ENCODE measurements around the gene SYNRG.

SYNRG gene

DNA sequence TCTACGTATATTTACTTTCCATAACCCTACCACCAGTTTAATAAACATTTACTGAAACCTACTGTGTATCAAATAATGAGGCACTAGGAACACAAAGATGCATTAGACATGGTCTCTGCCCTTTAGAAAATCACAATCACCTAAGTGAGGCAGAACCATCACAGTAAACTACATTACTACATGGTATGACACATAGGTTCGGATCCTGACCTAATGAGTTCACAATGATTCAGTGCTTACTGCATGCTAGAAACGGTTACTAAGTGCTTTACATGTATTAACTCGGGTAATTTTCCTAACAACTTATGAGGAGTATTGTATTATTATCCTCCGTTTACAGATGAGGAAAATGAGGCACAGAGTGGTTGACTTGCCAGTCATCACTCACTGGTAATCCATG, 5.2 kb upstream of the SYNRG start:
- Histone ChIP-seq H3K36me3 (ENCODE audit: control insufficient read depth in 2 of 2, insufficient read depth in 1 of 2, low read length in 2 of 2) (peaks cover 57 to 74% of the 10 kb centered on the region in 2 experiments), H3K4me1 (ENCODE audit: control insufficient read depth, insufficient read depth, low read length) (no peaks in the 10 kb centered on the region), H3K27ac (ENCODE audit: extremely low read depth, low read depth, low read length) (no peak overlapping the region), H3K4me3 (ENCODE audit: low read depth, low read length) (no peak overlapping the region), H3K9me3 (ENCODE audit: control insufficient read depth, insufficient read depth, low read depth, low read length) (no peaks in the 10 kb centered on the region)
- ChIA-PET CTCF (no interaction called here), POLR2A (no interaction called here)
- TF ChIP-seq ZNF146 (tag by site-specific recombination; IDR thresholded peaks at IDR 0.05), result no peak

DNA sequence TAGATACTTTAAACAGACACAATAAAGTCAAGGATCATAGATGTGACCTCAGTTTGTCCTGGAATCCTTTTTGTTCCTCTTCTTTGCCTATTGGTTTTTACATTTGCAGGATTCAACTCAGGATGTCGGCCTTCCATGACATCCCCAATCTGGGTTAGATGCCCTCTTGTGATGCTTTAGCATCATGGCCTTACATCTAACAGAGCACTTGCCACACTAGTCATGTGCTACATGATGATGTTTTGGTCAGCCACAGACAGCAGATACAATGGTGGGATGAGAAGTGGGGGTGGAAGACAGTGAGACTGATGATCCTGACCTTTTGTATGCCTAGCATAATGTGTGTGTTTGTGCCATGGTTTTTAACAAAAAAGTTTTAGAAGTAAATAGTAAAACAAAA, 1.8 kb upstream of the SYNRG start:
- no peak for TF ChIP-seq FEZF1 (tag by site-specific recombination; IDR thresholded peaks at IDR 0.05)
- TF ChIP-seq ZXDB (tag by site-specific recombination; IDR thresholded peaks at IDR 0.05), result no peak
- TF ChIP-seq GLIS1 (tag by site-specific recombination; IDR thresholded peaks at IDR 0.05), result no peak
- TF ChIP-seq YY2 (tag by site-specific recombination; IDR thresholded peaks at IDR 0.05), result no peak
- TF ChIP-seq OSR2 (tag by site-specific recombination; IDR thresholded peaks at IDR 0.05), result no peak
- no peak for TF ChIP-seq ZNF558 (tag by site-specific recombination; IDR thresholded peaks at IDR 0.05)
- no peak for TF ChIP-seq ZFP3 (tag by site-specific recombination; IDR thresholded peaks at IDR 0.05; ENCODE audit: low read depth)
- TF ChIP-seq ZNF677 (tag by site-specific recombination; IDR thresholded peaks at IDR 0.05), result no peak
- no peak for TF ChIP-seq ZNF777 (tag by site-specific recombination; IDR thresholded peaks at IDR 0.05; ENCODE audit: borderline replicate concordance)
- TF ChIP-seq, protein P1, sequence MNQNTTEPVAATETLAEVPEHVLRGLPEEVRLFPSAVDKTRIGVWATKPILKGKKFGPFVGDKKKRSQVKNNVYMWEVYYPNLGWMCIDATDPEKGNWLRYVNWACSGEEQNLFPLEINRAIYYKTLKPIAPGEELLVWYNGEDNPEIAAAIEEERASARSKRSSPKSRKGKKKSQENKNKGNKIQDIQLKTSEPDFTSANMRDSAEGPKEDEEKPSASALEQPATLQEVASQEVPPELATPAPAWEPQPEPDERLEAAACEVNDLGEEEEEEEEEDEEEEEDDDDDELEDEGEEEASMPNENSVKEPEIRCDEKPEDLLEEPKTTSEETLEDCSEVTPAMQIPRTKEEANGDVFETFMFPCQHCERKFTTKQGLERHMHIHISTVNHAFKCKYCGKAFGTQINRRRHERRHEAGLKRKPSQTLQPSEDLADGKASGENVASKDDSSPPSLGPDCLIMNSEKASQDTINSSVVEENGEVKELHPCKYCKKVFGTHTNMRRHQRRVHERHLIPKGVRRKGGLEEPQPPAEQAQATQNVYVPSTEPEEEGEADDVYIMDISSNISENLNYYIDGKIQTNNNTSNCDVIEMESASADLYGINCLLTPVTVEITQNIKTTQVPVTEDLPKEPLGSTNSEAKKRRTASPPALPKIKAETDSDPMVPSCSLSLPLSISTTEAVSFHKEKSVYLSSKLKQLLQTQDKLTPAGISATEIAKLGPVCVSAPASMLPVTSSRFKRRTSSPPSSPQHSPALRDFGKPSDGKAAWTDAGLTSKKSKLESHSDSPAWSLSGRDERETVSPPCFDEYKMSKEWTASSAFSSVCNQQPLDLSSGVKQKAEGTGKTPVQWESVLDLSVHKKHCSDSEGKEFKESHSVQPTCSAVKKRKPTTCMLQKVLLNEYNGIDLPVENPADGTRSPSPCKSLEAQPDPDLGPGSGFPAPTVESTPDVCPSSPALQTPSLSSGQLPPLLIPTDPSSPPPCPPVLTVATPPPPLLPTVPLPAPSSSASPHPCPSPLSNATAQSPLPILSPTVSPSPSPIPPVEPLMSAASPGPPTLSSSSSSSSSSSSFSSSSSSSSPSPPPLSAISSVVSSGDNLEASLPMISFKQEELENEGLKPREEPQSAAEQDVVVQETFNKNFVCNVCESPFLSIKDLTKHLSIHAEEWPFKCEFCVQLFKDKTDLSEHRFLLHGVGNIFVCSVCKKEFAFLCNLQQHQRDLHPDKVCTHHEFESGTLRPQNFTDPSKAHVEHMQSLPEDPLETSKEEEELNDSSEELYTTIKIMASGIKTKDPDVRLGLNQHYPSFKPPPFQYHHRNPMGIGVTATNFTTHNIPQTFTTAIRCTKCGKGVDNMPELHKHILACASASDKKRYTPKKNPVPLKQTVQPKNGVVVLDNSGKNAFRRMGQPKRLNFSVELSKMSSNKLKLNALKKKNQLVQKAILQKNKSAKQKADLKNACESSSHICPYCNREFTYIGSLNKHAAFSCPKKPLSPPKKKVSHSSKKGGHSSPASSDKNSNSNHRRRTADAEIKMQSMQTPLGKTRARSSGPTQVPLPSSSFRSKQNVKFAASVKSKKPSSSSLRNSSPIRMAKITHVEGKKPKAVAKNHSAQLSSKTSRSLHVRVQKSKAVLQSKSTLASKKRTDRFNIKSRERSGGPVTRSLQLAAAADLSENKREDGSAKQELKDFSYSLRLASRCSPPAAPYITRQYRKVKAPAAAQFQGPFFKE (tag by site-specific recombination; IDR thresholded peaks at IDR 0.05; ENCODE audit: borderline replicate concordance), result no peak
- TF ChIP-seq ZNF510 (tag by site-specific recombination; IDR thresholded peaks at IDR 0.05; ENCODE audit: insufficient replicate concordance), result no peak
- TF ChIP-seq ZNF155 (tag by site-specific recombination; IDR thresholded peaks at IDR 0.05), result no peak
- TF ChIP-seq, protein P2, sequence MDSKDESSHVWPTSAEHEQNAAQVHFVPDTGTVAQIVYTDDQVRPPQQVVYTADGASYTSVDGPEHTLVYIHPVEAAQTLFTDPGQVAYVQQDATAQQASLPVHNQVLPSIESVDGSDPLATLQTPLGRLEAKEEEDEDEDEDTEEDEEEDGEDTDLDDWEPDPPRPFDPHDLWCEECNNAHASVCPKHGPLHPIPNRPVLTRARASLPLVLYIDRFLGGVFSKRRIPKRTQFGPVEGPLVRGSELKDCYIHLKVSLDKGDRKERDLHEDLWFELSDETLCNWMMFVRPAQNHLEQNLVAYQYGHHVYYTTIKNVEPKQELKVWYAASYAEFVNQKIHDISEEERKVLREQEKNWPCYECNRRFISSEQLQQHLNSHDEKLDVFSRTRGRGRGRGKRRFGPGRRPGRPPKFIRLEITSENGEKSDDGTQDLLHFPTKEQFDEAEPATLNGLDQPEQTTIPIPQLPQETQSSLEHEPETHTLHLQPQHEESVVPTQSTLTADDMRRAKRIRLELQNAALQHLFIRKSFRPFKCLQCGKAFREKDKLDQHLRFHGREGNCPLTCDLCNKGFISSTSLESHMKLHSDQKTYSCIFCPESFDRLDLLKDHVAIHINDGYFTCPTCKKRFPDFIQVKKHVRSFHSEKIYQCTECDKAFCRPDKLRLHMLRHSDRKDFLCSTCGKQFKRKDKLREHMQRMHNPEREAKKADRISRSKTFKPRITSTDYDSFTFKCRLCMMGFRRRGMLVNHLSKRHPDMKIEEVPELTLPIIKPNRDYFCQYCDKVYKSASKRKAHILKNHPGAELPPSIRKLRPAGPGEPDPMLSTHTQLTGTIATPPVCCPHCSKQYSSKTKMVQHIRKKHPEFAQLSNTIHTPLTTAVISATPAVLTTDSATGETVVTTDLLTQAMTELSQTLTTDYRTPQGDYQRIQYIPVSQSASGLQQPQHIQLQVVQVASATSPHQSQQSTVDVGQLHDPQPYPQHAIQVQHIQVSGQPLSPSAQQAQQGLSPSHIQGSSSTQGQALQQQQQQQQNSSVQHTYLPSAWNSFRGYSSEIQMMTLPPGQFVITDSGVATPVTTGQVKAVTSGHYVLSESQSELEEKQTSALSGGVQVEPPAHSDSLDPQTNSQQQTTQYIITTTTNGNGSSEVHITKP (tag by site-specific recombination; IDR thresholded peaks at IDR 0.05), result no peak
- TF ChIP-seq ZNF2 (tag by site-specific recombination; IDR thresholded peaks at IDR 0.05), result no peak
- TF ChIP-seq, protein P3, sequence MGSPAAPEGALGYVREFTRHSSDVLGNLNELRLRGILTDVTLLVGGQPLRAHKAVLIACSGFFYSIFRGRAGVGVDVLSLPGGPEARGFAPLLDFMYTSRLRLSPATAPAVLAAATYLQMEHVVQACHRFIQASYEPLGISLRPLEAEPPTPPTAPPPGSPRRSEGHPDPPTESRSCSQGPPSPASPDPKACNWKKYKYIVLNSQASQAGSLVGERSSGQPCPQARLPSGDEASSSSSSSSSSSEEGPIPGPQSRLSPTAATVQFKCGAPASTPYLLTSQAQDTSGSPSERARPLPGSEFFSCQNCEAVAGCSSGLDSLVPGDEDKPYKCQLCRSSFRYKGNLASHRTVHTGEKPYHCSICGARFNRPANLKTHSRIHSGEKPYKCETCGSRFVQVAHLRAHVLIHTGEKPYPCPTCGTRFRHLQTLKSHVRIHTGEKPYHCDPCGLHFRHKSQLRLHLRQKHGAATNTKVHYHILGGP (tag by site-specific recombination; IDR thresholded peaks at IDR 0.05), result no peak
- Histone ChIP-seq H3K9me3 (ENCODE audit: control insufficient read depth, insufficient read depth, low read depth, low read length) (no peaks in the 10 kb centered on the region), H3K4me1 (ENCODE audit: control insufficient read depth, insufficient read depth, low read length) (peaks cover 7% of the 10 kb centered on the region; the same call in 1 of the 2 replicates), H3K4me3 (ENCODE audit: low read depth, low read length) (no peak overlapping the region), H3K27ac (ENCODE audit: extremely low read depth, low read depth, low read length) (no peak overlapping the region), H3K36me3 (ENCODE audit: control insufficient read depth in 2 of 2, insufficient read depth in 1 of 2, low read length in 2 of 2) (peaks cover 25 to 43% of the 10 kb centered on the region in 2 experiments)
- ChIA-PET POLR2A (interaction anchor here (1.1 to 1.8 kb wide), 2 partner anchors 9 to 160 kb away, joined by 5 read pairs; no protein-coding TSS in a partner anchor), CTCF (interaction anchor here (0.7 to 3.1 kb wide), 3 partner anchors 8 to 871 kb away, joined by 3 to 13 read pairs (median 6); no protein-coding TSS in a partner anchor)
